Glomerular visceral epithelial cell (primary cell): ENCODE results near the gene ATAD3C.
A peak's percentile ranks its signal among the peaks of the same experiment; 100 is the strongest.

ENCODE experiments used
- DNase-seq: peaks from one replicate; pipeline ENCODE4 v3.0.0-alpha.2; 2016; ENCODE audit errors: extremely low spot score

Gene ATAD3C

DNA sequence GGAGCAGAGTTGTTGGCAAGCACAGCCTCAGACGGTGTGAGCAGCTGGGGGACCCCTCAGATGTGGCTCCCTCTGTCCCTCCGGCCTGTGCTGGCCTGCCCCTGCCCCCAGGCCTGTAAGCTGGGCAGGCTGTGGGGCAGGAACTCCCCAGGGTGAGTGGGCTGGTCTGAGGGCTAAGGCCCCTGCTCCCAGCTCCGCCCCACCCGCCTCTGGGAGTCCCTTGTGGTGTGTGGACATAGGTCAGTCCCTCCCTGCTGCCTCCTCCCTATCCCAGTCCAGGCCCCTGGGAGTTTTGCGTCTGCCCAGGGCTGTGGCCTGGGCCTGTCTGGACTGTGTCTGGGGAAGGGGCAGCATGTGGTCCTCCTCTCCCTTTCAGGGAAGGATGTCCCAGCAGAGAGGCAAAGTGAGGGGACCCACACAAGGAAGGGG lies 17.6 kb upstream of the ATAD3C start:
- no peak for DNase-seq

DNA sequence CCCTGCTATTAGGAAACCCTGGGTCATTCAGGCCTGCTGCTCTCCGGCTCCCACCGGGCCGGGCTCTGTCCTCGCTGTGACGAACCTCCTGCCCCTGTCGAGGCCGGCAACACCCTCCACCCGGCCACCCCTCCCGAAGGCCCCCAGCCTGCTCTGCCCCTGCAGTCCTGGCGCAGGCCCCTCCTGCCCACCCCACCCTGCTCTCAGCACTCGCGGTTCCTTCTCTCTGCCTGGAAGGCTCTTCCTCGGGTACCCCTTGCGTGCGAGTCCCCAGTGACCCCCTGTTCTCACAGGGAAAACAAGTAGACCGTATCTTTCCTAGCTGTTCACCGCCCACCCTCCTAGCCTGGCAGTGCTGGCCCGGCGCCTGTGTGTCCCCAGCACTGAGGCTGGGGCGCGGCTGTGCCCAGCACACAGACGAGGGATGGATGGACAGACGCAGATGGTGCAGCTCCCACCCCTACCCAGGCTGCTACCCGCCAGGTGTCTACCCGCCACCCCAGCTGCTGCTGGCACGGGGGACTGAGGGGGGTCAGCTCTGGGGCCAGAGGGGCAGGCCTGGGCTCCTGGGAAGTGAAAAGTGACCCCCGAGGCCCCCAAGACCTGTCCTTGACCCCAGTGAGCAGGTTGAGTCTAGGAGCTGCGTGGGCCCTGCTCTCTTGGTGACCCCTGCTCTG lies 17.1 kb upstream of the ATAD3C start:
- DNase-seq: no peak

DNA sequence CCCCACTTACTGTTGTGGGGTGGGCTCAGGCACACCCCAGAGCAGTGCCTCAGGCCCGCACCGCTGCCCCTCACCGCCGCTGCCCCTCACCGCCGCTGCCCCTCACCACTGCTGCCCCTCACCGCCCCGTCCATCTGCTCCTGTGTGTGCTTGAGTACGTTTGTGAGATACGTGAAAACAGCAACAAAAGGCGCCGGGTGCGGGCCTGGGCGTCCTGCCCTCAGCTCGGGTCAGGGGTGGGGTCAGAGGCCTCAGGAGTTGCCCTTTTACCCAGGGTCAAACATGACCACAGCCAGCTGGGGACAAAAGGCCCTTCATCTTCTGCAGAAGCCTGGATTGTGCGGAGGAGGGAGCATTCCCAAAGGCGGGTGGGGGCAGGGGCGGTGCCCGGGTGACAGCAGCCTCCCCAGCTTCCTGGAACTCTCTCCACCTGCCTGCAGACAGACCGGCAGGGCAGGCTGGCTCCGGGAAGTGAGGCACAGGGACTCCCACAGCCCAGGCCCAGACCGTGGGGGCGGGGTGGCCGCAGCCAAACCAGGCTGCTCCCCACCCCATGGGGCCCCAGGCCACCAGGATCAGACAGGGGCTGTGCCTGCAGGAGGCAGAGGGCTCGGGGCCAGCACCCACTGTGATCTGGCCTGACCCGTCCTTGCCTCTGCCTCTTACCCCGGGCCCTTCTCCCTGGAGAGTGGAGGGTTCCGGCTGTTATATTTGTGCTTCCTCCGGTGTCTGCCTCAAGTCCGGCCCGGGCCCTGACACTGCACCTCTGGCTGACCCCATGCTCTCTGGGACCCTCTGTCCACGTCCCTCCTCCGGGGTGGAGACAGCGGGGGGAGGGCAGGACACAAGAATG lies 16.3 kb upstream of the ATAD3C start:
- no peak for DNase-seq

- DNase-seq: no peak
Measured at GRCh38 chr1:1433804-1434130, 15.7 kb upstream of the ATAD3C start.

- no peak for DNase-seq
Measured at GRCh38 chr1:1434131-1434823, 15.2 kb upstream of the ATAD3C start.

- DNase-seq: no peak
Measured at GRCh38 chr1:1434824-1435105, 14.7 kb upstream of the ATAD3C start.

- DNase-seq: peak; percentile 74
Measured at GRCh38 chr1:1435106-1435903, 14.2 kb upstream of the ATAD3C start, which contains the start of gene VWA1. VWA1 (plus strand) TSS chr1:1435690; CDS start chr1:1435749, 59 bp downstream.

DNA sequence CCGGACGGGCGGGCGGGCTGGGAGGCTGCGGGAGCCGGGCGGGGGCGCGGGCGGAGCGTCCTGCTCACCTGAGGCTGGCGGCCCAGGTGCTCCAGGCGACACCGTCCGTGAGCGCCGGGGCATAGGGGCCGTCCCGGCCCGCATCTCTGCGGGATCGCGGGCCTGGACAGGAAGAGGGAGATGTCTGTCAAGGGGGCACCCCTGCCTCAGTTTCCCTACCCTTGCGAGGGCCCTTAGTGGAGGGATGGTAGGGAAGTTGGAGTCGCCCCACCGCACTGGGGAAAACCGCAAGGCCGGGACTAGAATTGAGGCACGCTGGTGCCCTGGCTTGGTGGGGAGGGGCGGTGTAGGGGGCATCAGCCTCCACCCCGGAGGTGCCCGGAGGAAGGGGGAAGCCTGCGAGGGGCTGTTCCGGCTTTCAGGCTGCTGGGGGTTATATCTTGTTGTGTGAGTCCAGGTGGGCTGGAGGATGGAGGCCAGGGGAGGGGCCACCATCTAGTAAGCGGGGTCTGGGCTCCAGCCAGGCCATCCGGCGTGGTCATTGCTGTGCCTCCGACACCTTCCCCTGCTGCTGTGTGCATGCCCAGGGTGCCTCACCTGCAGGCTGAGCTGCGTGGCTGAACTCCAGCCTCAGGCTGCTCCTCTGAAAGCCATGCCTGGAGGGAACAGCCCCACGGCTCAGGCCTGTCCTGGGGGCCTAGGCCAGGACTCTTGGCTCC lies 13.4 kb upstream of the ATAD3C start:
- no peak for DNase-seq

DNA sequence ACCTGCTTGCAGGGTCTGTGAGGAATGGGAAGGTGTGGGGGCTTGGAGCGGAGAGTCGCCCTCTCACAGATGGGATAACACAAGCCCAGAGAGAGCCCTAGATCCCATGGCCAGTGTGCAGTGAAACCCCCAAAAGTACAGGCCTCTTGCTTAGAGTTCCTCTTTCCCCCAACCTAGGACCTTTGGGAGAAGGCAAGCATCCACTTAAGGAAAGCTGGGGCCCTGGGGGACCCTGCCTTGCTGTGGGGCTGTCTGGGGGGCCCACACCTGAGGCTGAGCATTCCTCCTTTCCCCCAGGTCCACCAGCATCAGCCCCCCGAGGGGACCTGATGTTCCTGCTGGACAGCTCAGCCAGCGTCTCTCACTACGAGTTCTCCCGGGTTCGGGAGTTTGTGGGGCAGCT lies 12.9 kb upstream of the ATAD3C start:
- DNase-seq: no peak

- no peak for DNase-seq
Measured at GRCh38 chr1:1437033-1437903, 12.2 kb upstream of the ATAD3C start.

GRCh38 chr1:1437904-1438376 lies 11.5 kb upstream of the ATAD3C start:
- peak; percentile 91 for DNase-seq

GRCh38 chr1:1438531-1439381 lies 10.7 kb upstream of the ATAD3C start:
- no peak for DNase-seq

DNA sequence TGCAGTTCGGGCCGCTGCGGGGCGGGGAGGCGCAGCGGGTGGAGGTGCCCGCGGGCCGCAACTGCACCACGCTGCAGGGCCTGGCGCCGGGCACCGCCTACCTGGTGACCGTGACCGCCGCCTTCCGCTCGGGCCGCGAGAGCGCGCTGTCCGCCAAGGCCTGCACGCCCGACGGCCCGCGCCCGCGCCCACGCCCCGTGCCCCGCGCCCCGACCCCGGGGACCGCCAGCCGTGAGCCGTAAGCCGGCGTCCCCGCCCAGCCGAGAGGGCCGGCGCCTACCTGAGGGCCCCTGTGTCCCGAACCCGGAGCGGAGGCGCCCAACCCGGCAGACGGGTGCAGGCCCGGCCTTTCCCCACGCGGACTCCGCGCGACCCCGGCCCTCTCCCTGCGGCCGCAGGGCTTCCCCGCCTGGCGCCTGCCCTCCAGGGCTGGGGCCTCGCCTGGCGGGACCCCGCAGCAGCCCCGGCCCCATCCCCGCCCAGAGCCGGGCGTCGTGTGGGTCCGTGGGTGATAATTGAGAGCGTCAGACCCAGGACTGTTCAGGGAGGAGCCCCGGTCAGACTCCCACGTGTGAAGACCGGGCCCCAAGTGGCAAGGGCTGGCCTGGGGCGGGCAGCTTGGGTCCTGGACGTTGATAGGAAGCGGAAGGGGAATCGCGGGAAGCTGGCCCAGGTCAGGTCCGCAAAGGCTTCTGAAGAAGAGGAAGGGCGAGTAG lies 9.8 kb upstream of the ATAD3C start:
- DNase-seq: no peak

- no peak for DNase-seq
Measured at GRCh38 chr1:1440262-1441001, 9.1 kb upstream of the ATAD3C start.

- peak; percentile 54 for DNase-seq
Measured at GRCh38 chr1:1441002-1441888, 8.2 kb upstream of the ATAD3C start.

DNA sequence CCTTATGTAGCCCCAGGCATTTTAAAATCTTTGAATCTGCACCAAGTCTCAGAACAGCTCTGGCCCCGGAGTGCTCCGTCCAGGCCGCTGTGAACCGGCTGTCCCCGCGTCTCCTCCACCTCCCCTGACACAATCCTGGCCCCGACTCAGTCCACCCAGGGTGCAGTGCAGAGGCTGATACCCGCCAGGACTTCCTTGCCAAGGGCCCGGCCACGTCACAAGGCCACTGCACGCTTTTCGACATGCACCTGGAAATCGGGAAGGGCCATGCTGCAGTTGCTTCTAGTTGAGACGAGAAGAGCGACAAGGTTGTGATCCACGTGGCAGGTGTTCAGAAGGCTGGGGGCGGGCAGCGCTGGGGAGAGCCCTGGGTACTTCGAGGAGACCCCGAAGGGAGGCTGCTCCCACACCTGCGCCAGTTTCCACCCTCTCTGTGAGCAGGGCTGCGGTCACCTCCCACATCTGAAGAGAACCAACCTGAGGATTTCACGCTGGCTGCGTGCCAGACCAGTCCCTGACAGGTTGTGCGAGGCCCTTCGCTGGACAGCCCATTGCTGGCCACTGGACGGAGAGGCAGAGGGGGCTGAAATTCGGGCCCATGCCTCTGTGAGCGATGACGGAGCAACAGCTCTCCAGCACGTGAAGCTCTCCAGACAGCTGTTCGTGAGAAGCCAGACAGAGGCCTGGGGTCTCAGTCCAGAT lies 7.3 kb upstream of the ATAD3C start:
- DNase-seq: no peak
